Measurements from ENCODE around the gene STK17B.

Gene STK17B

DNA sequence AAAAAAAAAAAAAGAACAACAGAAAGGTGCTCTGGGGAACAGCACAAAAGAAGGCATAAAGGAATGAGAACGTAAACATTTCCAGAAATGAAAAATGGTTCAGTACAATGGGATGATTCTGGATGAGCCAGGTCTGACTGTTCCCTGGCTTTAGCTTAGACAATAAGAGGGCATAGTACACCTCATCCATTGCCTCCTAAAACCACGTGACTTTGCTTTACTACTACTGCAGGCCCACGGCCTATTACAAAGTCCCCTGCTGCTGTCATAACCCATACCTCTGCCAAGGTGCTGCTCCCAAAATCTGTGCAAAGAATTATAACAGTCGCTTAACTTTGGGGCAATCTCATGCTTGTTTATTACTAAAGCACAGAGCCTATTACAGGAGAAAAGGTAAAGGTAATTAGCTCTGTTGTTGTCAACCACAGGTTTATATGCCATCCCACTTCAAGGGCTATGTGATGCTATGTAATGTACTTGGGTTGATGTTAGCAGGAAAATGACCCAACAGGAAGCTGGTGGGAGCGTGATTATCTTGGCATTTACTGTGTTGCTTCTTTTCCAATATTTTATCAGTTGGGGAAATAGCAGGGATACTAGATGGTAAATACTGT lies 26.8 kb downstream of the STK17B start:
- Histone ChIP-seq H3K4me2 (ENCODE audit: low read length) (no peak overlapping the region), H3K9me2 (replicated peaks; ENCODE audit: control insufficient read depth, low read length) (no peaks in the 10 kb centered on the region), H3K4me1 (ENCODE audit: control insufficient read depth, low read length) (peaks cover under 1% of the 10 kb centered on the region; the same call in 1 of the 2 replicates), H3K4me3 (ENCODE audit: low read length) (no peak overlapping the region), H3K79me2 (ENCODE audit: control insufficient read depth, low read length) (peaks cover 83% of the 10 kb centered on the region), H3K36me3 (ENCODE audit: control insufficient read depth, low read length) (peaks cover 97% of the 10 kb centered on the region), H3K9me3 (ENCODE audit: control insufficient read depth, insufficient read depth, low read length) (no peaks in the 10 kb centered on the region), H4K20me1 (ENCODE audit: control insufficient read depth, insufficient read depth, low read depth, low read length) (peaks cover 3% of the 10 kb centered on the region; the same call in 1 of the 2 replicates), H3K27ac (ENCODE audit: low read depth, low read length) (no peak overlapping the region), H3F3A (ENCODE audit: control insufficient read depth, insufficient read depth) (peaks cover 56% of the 10 kb centered on the region), H3K27me3 (ENCODE audit: control insufficient read depth, low read length) (no peaks in the 10 kb centered on the region)
- TF ChIP-seq, protein P1, sequence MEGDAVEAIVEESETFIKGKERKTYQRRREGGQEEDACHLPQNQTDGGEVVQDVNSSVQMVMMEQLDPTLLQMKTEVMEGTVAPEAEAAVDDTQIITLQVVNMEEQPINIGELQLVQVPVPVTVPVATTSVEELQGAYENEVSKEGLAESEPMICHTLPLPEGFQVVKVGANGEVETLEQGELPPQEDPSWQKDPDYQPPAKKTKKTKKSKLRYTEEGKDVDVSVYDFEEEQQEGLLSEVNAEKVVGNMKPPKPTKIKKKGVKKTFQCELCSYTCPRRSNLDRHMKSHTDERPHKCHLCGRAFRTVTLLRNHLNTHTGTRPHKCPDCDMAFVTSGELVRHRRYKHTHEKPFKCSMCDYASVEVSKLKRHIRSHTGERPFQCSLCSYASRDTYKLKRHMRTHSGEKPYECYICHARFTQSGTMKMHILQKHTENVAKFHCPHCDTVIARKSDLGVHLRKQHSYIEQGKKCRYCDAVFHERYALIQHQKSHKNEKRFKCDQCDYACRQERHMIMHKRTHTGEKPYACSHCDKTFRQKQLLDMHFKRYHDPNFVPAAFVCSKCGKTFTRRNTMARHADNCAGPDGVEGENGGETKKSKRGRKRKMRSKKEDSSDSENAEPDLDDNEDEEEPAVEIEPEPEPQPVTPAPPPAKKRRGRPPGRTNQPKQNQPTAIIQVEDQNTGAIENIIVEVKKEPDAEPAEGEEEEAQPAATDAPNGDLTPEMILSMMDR (IDR thresholded peaks at IDR 0.05; ENCODE audit: low read depth, low read length, poor library complexity, severe bottlenecking) = no peak
- TF ChIP-seq EZH2phosphoT487 (IDR thresholded peaks at IDR 0.05; ENCODE audit: borderline replicate concordance, low read length) = no peak

DNA sequence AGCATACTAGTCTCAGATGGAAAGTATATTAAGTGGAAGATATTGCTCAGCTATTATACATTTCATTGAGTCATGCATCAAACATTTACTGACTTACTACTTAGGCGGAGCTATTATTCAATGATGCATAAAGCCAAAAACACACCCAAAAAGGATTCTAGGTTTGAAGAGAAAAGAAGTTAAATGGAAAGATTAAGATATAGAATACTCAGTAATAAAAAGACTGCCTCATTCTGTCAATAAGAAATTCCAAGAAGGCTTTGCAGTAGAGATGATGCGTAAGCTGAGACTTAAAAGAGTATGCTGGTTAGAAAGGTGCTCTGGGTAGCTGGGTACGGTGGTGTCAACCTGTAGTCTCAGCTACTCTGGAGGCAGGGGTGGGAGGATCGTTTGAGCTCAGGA lies 27.6 kb downstream of the STK17B start:
- peaks cover 97% of the 10 kb centered on the region for H3K36me3 ChIP-seq (ENCODE audit: control insufficient read depth, low read length)

DNA sequence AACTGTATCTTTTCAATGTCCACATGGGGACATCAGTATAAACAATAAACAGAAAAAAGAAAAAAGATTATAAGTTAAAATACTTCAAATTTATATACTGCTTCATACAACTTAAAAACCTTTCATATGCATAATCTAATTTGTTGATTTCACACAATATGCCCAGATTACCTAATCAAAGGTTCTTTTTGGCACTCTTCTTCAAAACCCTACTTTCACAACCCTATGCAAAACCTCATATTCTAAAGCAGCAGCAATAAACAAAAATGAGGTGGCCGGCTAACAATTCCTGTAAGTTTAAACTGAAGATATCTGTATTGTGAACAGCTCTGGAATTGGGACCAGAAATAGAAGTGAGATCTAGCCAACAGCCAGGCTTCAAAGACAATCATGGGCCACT lies 28.6 kb downstream of the STK17B start:
- Histone ChIP-seq H3K9me2 (replicated peaks; ENCODE audit: control insufficient read depth, low read length) (no peaks in the 10 kb centered on the region), H3K27ac (ENCODE audit: low read depth, low read length) (no peak overlapping the region), H3K27me3 (ENCODE audit: control insufficient read depth, low read length) (no peaks in the 10 kb centered on the region), H4K20me1 (ENCODE audit: control insufficient read depth, insufficient read depth, low read depth, low read length) (peaks cover 3% of the 10 kb centered on the region; the same call in 1 of the 2 replicates), H3K4me1 (ENCODE audit: control insufficient read depth, low read length) (no peaks in the 10 kb centered on the region), H3K9me3 (ENCODE audit: control insufficient read depth, insufficient read depth, low read length) (no peaks in the 10 kb centered on the region), H3F3A (ENCODE audit: control insufficient read depth, insufficient read depth) (peaks cover 60% of the 10 kb centered on the region), H3K4me2 (ENCODE audit: low read length) (no peak overlapping the region), H3K36me3 (ENCODE audit: control insufficient read depth, low read length) (peaks cover 98% of the 10 kb centered on the region), H3K4me3 (ENCODE audit: low read length) (no peak overlapping the region), H3K79me2 (ENCODE audit: control insufficient read depth, low read length) (peaks cover 72% of the 10 kb centered on the region)
- no peak for TF ChIP-seq EZH2phosphoT487 (IDR thresholded peaks at IDR 0.05; ENCODE audit: borderline replicate concordance, low read length)
- TF ChIP-seq, protein P1 (IDR thresholded peaks at IDR 0.05; ENCODE audit: low read depth, low read length, poor library complexity, severe bottlenecking) = no peak

More for the DNA sequence above, 27.6 kb downstream of the STK17B start:
- Histone ChIP-seq H3K27me3 (ENCODE audit: control insufficient read depth, low read length) (no peaks in the 10 kb centered on the region), H3K4me3 (ENCODE audit: low read length) (no peak overlapping the region), H3K27ac (ENCODE audit: low read depth, low read length) (no peak overlapping the region), H3K9me3 (ENCODE audit: control insufficient read depth, insufficient read depth, low read length) (no peaks in the 10 kb centered on the region), H4K20me1 (ENCODE audit: control insufficient read depth, insufficient read depth, low read depth, low read length) (peaks cover 3% of the 10 kb centered on the region; the same call in 1 of the 2 replicates), H3F3A (ENCODE audit: control insufficient read depth, insufficient read depth) (peaks cover 59% of the 10 kb centered on the region), H3K79me2 (ENCODE audit: control insufficient read depth, low read length) (peaks cover 74% of the 10 kb centered on the region), H3K4me1 (ENCODE audit: control insufficient read depth, low read length) (no peaks in the 10 kb centered on the region), H3K4me2 (ENCODE audit: low read length) (no peak overlapping the region), H3K9me2 (replicated peaks; ENCODE audit: control insufficient read depth, low read length) (no peaks in the 10 kb centered on the region)
- TF ChIP-seq, protein P1 (IDR thresholded peaks at IDR 0.05; ENCODE audit: low read depth, low read length, poor library complexity, severe bottlenecking) = no peak
- no peak for TF ChIP-seq EZH2phosphoT487 (IDR thresholded peaks at IDR 0.05; ENCODE audit: borderline replicate concordance, low read length)
